HepG2 (cell line): Measurements from ENCODE around the gene ESYT2. TPM values are rescaled to one million over a fixed set of nuclear protein-coding genes. Genes with fewer than 3 reads are reported as not detected.

Experiments used
- E2F1 ChIP-seq: sonication (generic); formaldehyde crosslinking; IDR thresholded peaks from 2 replicates; pipeline ENCODE4 v1.5.0; 2020; ENCODE audit warnings: missing genetic modification reagents
- FOXA3 ChIP-seq: IDR thresholded peaks from 2 replicates; pipeline ENCODE4 v1.6.1; 2016; ENCODE audit warnings: missing genetic modification reagents, missing compliant biosample characterization
- GTF3A ChIP-seq: sonication (generic); formaldehyde crosslinking; conservative IDR thresholded peaks from 2 replicates; pipeline ENCODE4 v1.4.0; 2020; ENCODE audit warnings: mild to moderate bottlenecking, missing genetic modification reagents
- HDAC2 ChIP-seq: sonication (generic); formaldehyde crosslinking; IDR thresholded peaks from 2 replicates; pipeline ENCODE4 v1.4.0; 2020; ENCODE audit warnings: missing genetic modification reagents
- LBX2 ChIP-seq: sonication (generic); formaldehyde crosslinking; IDR thresholded peaks from 2 replicates; pipeline ENCODE4 v1.5.0; 2020; ENCODE audit warnings: missing genetic modification reagents, mild to moderate bottlenecking, borderline replicate concordance
- NAIF1 ChIP-seq: sonication (generic); formaldehyde crosslinking; IDR thresholded peaks from 2 replicates; pipeline ENCODE4 v1.5.0; 2020; ENCODE audit warnings: mild to moderate bottlenecking, missing genetic modification reagents, borderline replicate concordance
- NPAS2 ChIP-seq: sonication (generic); formaldehyde crosslinking; IDR thresholded peaks from 2 replicates; pipeline ENCODE4 v1.8.0; 2022; ENCODE audit warnings: mild to moderate bottlenecking, missing genetic modification reagents, borderline replicate concordance
- PRMT3 ChIP-seq: sonication (generic); formaldehyde crosslinking; IDR thresholded peaks from 2 replicates; pipeline ENCODE4 v1.8.1; 2022; ENCODE audit warnings: low read depth, mild to moderate bottlenecking, moderate library complexity, missing genetic modification reagents, borderline replicate concordance
- SIX1 ChIP-seq: sonication (generic); formaldehyde crosslinking; IDR thresholded peaks from 2 replicates; pipeline ENCODE4 v1.4.0; 2020; ENCODE audit warnings: missing genetic modification reagents, borderline replicate concordance
- SKIL ChIP-seq: sonication (generic); formaldehyde crosslinking; IDR thresholded peaks from 2 replicates; pipeline ENCODE4 v1.8.0; 2022; ENCODE audit warnings: missing genetic modification reagents, mild to moderate bottlenecking, moderate library complexity, borderline replicate concordance
- SP2 ChIP-seq: sonication (generic); formaldehyde crosslinking; IDR thresholded peaks from 2 replicates; pipeline ENCODE4 v1.5.1; 2020; ENCODE audit warnings: mild to moderate bottlenecking, missing genetic modification reagents
- TOPORS ChIP-seq: sonication (generic); formaldehyde crosslinking; IDR thresholded peaks from 2 replicates; pipeline ENCODE4 v1.8.0; 2023; ENCODE audit warnings: mild to moderate bottlenecking, missing genetic modification reagents
- U2AF1 ChIP-seq: fragments of 200-400 bp; formaldehyde crosslinking; optimal IDR thresholded peaks from 2 replicates; pipeline ENCODE3; 2017; ENCODE audit warnings: mild to moderate bottlenecking, low read depth, low read length
- ZFP91 ChIP-seq: sonication (generic); formaldehyde crosslinking; IDR thresholded peaks from 2 replicates; pipeline ENCODE4 v1.9.0; 2022; ENCODE audit warnings: missing genetic modification reagents, mild to moderate bottlenecking, borderline replicate concordance
- ZNF12 ChIP-seq: sonication (generic); formaldehyde crosslinking; IDR thresholded peaks from 2 replicates; pipeline ENCODE4 v1.5.0; 2020; ENCODE audit warnings: missing genetic modification reagents
- ZNF383 ChIP-seq: sonication (generic); formaldehyde crosslinking; IDR thresholded peaks from 2 replicates; pipeline ENCODE4 v1.4.0; 2020; ENCODE audit warnings: missing genetic modification reagents, mild to moderate bottlenecking, borderline replicate concordance
- ZNF431 ChIP-seq: sonication (generic); formaldehyde crosslinking; IDR thresholded peaks from 2 replicates; pipeline ENCODE4 v1.9.0; 2022; ENCODE audit warnings: missing genetic modification reagents, low read depth, mild to moderate bottlenecking, borderline replicate concordance
- ZNF468 ChIP-seq: sonication (generic); formaldehyde crosslinking; IDR thresholded peaks from 2 replicates; pipeline ENCODE4 v1.8.0; 2022; ENCODE audit warnings: mild to moderate bottlenecking, moderate library complexity, missing genetic modification reagents
- ZNF546 ChIP-seq: sonication (generic); formaldehyde crosslinking; conservative IDR thresholded peaks from 2 replicates; pipeline ENCODE4 v1.8.1; 2023; ENCODE audit warnings: mild to moderate bottlenecking, missing genetic modification reagents
- ZNF597 ChIP-seq: sonication (generic); formaldehyde crosslinking; IDR thresholded peaks from 2 replicates; pipeline ENCODE4 v1.5.0; 2020; ENCODE audit warnings: missing genetic modification reagents
- ZNF776 ChIP-seq: sonication (generic); formaldehyde crosslinking; IDR thresholded peaks from 2 replicates; pipeline ENCODE4 v1.4.0; 2020; ENCODE audit warnings: mild to moderate bottlenecking, missing genetic modification reagents
- polyA plus RNA-seq, 8 experiments: library from polyadenylated mRNA; depleted of rRNA in 3 of 8; stranded (reverse) in 7 of 8; unstranded in 1 of 8; fragments of >200 nt; fragmentation: Illumina TruSeq in 4 of 8; extraction: Trizol in 4 of 8; gene quantifications; 2 replicates each; pipeline versions ENCODE4 v1.2.1 to v1.2.3, GENCODE V29; 2011 to 2016; ENCODE audit warnings: low read depth in 4 of 8, missing spikeins in 1 of 8, mixed read lengths in 1 of 8; ENCODE audit not compliant: insufficient read depth in 1 of 8
- total RNA-seq, 5 experiments: library from RNA; depleted of rRNA; stranded (reverse); fragments of >200 nt; fragmentation: Illumina TruSeq; extraction: Trizol; gene quantifications; 2 replicates each; pipeline ENCODE4 v1.2.3, GENCODE V29; 2016; ENCODE audit warnings: low read depth in 1 of 5

ESYT2 gene
- total and polyA plus RNA-seq, 2 of the 13 experiments (the other 11 are each of a cell fraction or from before 2014, with no cell fraction given): 28.5 to 37.3 TPM

- TF ChIP-seq SKIL (CRISPR knock-in tag): peak; percentile 60; the same call in 1 of the 2 replicates
- TF ChIP-seq ZNF12: 0 out of 2 replicates have a peak, but pooled peaks have one; percentile 18
- peak; percentile 72 for TF ChIP-seq ZFP91 (CRISPR knock-in tag)
- TF ChIP-seq ZNF597 (CRISPR knock-in tag): no peak
- TF ChIP-seq SIX1 (CRISPR knock-in tag): no peak
- TF ChIP-seq HDAC2 (CRISPR knock-in tag): 0 out of 2 replicates have a peak, but pooled peaks have one; percentile 32
- TF ChIP-seq LBX2 (CRISPR knock-in tag): no peak
- no peak; the same call in 1 of the 2 replicates for TF ChIP-seq SP2
- no peak for TF ChIP-seq PRMT3 (CRISPR knock-in tag)
- peak; percentile 29 for TF ChIP-seq FOXA3 (CRISPR knock-in tag)
- no peak for TF ChIP-seq GTF3A (CRISPR knock-in tag)
- TF ChIP-seq TOPORS (CRISPR knock-in tag): peak; percentile 72; the same call in 1 of the 2 replicates
- no peak for TF ChIP-seq U2AF1
- TF ChIP-seq ZNF383 (CRISPR knock-in tag): no peak
- TF ChIP-seq ZNF546 (CRISPR knock-in tag): no peak; the same call in 1 of the 2 replicates
- no peak for TF ChIP-seq ZNF468 (CRISPR knock-in tag)
- TF ChIP-seq NAIF1 (CRISPR knock-in tag): no peak; the same call in 1 of the 2 replicates
- no peak for TF ChIP-seq ZNF431 (CRISPR knock-in tag)
- no peak for TF ChIP-seq ZNF776 (CRISPR knock-in tag)
- peak; percentile 98 for TF ChIP-seq E2F1 (CRISPR knock-in tag)
- no peak for TF ChIP-seq NPAS2 (CRISPR knock-in tag)
These were observed 124.6 kb downstream of the ESYT2 start, which contains the start of gene NCAPG2 (continued) for GRCh38 chr7:158704524-158705233.
